ENCODE data around the gene GCLC. TPM values are rescaled to one million over a fixed set of nuclear protein-coding genes. Genes with fewer than 3 reads are reported as not detected.

Gene GCLC
- total RNA-seq, 1 donor from 2014 or later: 63.1 TPM

- peaks cover 69% of the 10 kb centered on the region for H3K4me1 ChIP-seq
- H3K27me3 ChIP-seq: no peaks in the 10 kb centered on the region
- no peak for DNase-seq (ENCODE audit: extremely low spot score in 2 of 2)
- no peaks in the 10 kb centered on the region for H3K9me3 ChIP-seq
- no peak overlapping the region for H3K4me3 ChIP-seq
- TF ChIP-seq CTCF (IDR thresholded peaks at IDR 0.05) (no peak), POLR2AphosphoS5 (IDR thresholded peaks at IDR 0.05; ENCODE audit: insufficient read depth in 1 of 2, low read depth in 1 of 2) (no peak), POLR2A (IDR thresholded peaks at IDR 0.05) (no peak)
- H3K27ac ChIP-seq: no peak overlapping the region
- no peaks in the 10 kb centered on the region for H3K36me3 ChIP-seq
- intact Hi-C loops (cut with DNase I): no loop called here
These were observed 18.9 kb downstream of the GCLC start for GRCh38 chr6:53526000-53526399.

- intact Hi-C loops (cut with DNase I): no loop called here
- no peak for DNase-seq (ENCODE audit: extremely low spot score in 2 of 2)
- Histone ChIP-seq H3K4me1 (peaks cover 53% of the 10 kb centered on the region), H3K4me3 (no peak overlapping the region), H3K27ac (peak overlapping the region; percentile 7), H3K9me3 (no peaks in the 10 kb centered on the region), H3K36me3 (peaks cover 0 to 7% of the 10 kb centered on the region in 2 donors), H3K27me3 (no peaks in the 10 kb centered on the region)
- TF ChIP-seq CTCF (IDR thresholded peaks at IDR 0.05): no peak
- no peak for TF ChIP-seq POLR2A (IDR thresholded peaks at IDR 0.05)
- TF ChIP-seq POLR2AphosphoS5 (IDR thresholded peaks at IDR 0.05; ENCODE audit: insufficient read depth in 1 of 2, low read depth in 1 of 2): no peak
These were observed 20.5 kb downstream of the GCLC start for GRCh38 chr6:53524455-53524815.

GRCh38 chr6:53523511-53524454, 21.1 kb downstream of the GCLC start:
- intact Hi-C loops (cut with DNase I): no loop called here
- peaks cover 51% of the 10 kb centered on the region for H3K4me1 ChIP-seq

GRCh38 chr6:53520320-53520928, 24.5 kb downstream of the GCLC start:
- Histone ChIP-seq H3K36me3 (peaks cover 0 to 12% of the 10 kb centered on the region in 2 donors), H3K4me1 (peaks cover 32% of the 10 kb centered on the region), H3K9me3 (no peaks in the 10 kb centered on the region), H3K27me3 (no peaks in the 10 kb centered on the region), H3K27ac (no peak overlapping the region), H3K4me3 (no peak overlapping the region)
- DNase-seq (ENCODE audit: extremely low spot score in 2 of 2): no peak
- no peak for TF ChIP-seq CTCF (IDR thresholded peaks at IDR 0.05)
- TF ChIP-seq POLR2AphosphoS5 (IDR thresholded peaks at IDR 0.05; ENCODE audit: insufficient read depth in 1 of 2, low read depth in 1 of 2): no peak
- no peak for TF ChIP-seq POLR2A (IDR thresholded peaks at IDR 0.05)
- intact Hi-C loops (cut with DNase I): no loop called here

More at GRCh38 chr6:53523511-53524454, 21.1 kb downstream of the GCLC start:
- Histone ChIP-seq H3K27ac (peak overlapping the region; percentile 7), H3K36me3 (peaks cover 0 to 7% of the 10 kb centered on the region in 2 donors), H3K4me3 (no peak overlapping the region), H3K27me3 (no peaks in the 10 kb centered on the region), H3K9me3 (no peaks in the 10 kb centered on the region)
- no peak for TF ChIP-seq CTCF (IDR thresholded peaks at IDR 0.05)
- TF ChIP-seq POLR2A (IDR thresholded peaks at IDR 0.05): no peak
- no peak for TF ChIP-seq POLR2AphosphoS5 (IDR thresholded peaks at IDR 0.05; ENCODE audit: insufficient read depth in 1 of 2, low read depth in 1 of 2)
- DNase-seq (ENCODE audit: extremely low spot score in 2 of 2): no peak
